ENCODE data around the gene SUOX.

DNA sequence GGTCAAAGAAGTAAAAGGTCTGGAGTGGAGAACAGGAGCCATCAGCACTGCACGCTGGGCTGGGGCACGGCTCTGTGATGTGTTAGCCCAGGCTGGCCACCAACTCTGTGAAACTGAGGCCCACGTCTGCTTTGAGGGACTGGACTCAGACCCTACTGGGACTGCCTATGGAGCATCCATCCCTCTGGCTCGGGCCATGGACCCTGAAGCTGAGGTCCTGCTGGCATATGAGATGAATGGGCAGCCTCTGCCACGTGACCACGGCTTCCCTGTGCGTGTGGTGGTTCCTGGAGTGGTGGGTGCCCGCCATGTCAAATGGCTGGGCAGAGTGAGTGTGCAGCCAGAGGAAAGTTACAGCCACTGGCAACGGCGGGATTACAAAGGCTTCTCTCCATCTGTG lies 7.1 kb downstream of the SUOX start:
- TF ChIP-seq, protein P1, sequence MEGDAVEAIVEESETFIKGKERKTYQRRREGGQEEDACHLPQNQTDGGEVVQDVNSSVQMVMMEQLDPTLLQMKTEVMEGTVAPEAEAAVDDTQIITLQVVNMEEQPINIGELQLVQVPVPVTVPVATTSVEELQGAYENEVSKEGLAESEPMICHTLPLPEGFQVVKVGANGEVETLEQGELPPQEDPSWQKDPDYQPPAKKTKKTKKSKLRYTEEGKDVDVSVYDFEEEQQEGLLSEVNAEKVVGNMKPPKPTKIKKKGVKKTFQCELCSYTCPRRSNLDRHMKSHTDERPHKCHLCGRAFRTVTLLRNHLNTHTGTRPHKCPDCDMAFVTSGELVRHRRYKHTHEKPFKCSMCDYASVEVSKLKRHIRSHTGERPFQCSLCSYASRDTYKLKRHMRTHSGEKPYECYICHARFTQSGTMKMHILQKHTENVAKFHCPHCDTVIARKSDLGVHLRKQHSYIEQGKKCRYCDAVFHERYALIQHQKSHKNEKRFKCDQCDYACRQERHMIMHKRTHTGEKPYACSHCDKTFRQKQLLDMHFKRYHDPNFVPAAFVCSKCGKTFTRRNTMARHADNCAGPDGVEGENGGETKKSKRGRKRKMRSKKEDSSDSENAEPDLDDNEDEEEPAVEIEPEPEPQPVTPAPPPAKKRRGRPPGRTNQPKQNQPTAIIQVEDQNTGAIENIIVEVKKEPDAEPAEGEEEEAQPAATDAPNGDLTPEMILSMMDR (IDR thresholded peaks at IDR 0.05), result no peak
- no peak for TF ChIP-seq POLR2AphosphoS5 (IDR thresholded peaks at IDR 0.05)
- no peak for TF ChIP-seq POLR2A (IDR thresholded peaks at IDR 0.05)

All from stomach (tissue), 4 donors.